ACHN (cell line): Measurements from ENCODE around the gene POPDC3.

Source experiments
- DNase-seq: peaks from one replicate; pipeline ENCODE4 v3.0.0-alpha.2; 2015
- in situ Hi-C: cut with HindIII; loops from 2 replicates; pipeline ENCODE4 v1.10.0; 2017; ENCODE audit warnings: low sequenced_read_pairs, low pct_ligation_motif_present, low pct_unique_long_range_greater_than_20kb

Gene POPDC3

GRCh38 chr6:105167914-105168313, 11.9 kb downstream of the POPDC3 start:
- no peak for DNase-seq
- in situ Hi-C loops: no loop called here

GRCh38 chr6:105164418-105164817, 15.4 kb downstream of the POPDC3 start:
- in situ Hi-C loops: no loop called here
- no peak for DNase-seq

- DNase-seq: no peak
- in situ Hi-C loops: no loop called here
These were observed 16.6 kb downstream of the POPDC3 start for GRCh38 chr6:105163183-105163582.

- DNase-seq: no peak
- in situ Hi-C loops: no loop called here
These were observed 17.4 kb downstream of the POPDC3 start for GRCh38 chr6:105162377-105162776.

- no peak for DNase-seq
- in situ Hi-C loops: no loop called here
These were observed 18.4 kb downstream of the POPDC3 start for GRCh38 chr6:105161421-105161820.

GRCh38 chr6:105153676-105154075, 26.1 kb downstream of the POPDC3 start:
- in situ Hi-C loops: no loop called here
- DNase-seq: no peak

- DNase-seq: no peak
- in situ Hi-C loops: no loop called here
These were observed 26.9 kb downstream of the POPDC3 start for GRCh38 chr6:105152880-105153279.

GRCh38 chr6:105151644-105152043, 28.2 kb downstream of the POPDC3 start:
- no peak for DNase-seq
- in situ Hi-C loops: no loop called here

- DNase-seq: no peak
- in situ Hi-C loops: no loop called here
These were observed 41.7 kb downstream of the POPDC3 start for GRCh38 chr6:105138141-105138540.

- no peak for DNase-seq
- in situ Hi-C loops: no loop called here
These were observed 42.4 kb downstream of the POPDC3 start for GRCh38 chr6:105137388-105137787.

- peak; percentile 8 for DNase-seq
- in situ Hi-C loops: no loop called here
These were observed 43.1 kb downstream of the POPDC3 start for GRCh38 chr6:105136431-105137350.

- in situ Hi-C loops: no loop called here
- no peak for DNase-seq
These were observed 43.8 kb downstream of the POPDC3 start for GRCh38 chr6:105135907-105136430.

GRCh38 chr6:105135056-105135455, 44.8 kb downstream of the POPDC3 start:
- in situ Hi-C loops: no loop called here
- no peak for DNase-seq

GRCh38 chr6:105122717-105123116, 57.1 kb downstream of the POPDC3 start:
- no peak for DNase-seq

GRCh38 chr6:105121981-105122380, 57.8 kb downstream of the POPDC3 start:
- in situ Hi-C loops: no loop called here

More at GRCh38 chr6:105122717-105123116, 57.1 kb downstream of the POPDC3 start:
- in situ Hi-C loops: no loop called here

GRCh38 chr6:105120570-105120969, 59.2 kb downstream of the POPDC3 start:
- no peak for DNase-seq
- in situ Hi-C loops: no loop called here

More at GRCh38 chr6:105121981-105122380, 57.8 kb downstream of the POPDC3 start:
- no peak for DNase-seq

GRCh38 chr6:105116150-105116549, 63.7 kb downstream of the POPDC3 start:
- in situ Hi-C loops: no loop called here
- DNase-seq: no peak

GRCh38 chr6:105113422-105113821, 66.4 kb downstream of the POPDC3 start:
- no peak for DNase-seq
- in situ Hi-C loops: no loop called here

GRCh38 chr6:105112577-105112976, 67.2 kb downstream of the POPDC3 start:
- no peak for DNase-seq
- in situ Hi-C loops: no loop called here

- in situ Hi-C loops: no loop called here
These were observed 67.9 kb downstream of the POPDC3 start for GRCh38 chr6:105111871-105112270.

More at GRCh38 chr6:105111871-105112270, 67.9 kb downstream of the POPDC3 start:
- DNase-seq: no peak
